HCT116 (cell line): Measurements from ENCODE around the gene CCDC192.

Source experiments
- CBX3 ChIP-seq: IDR thresholded peaks from 2 replicates; pipeline ENCODE4 v1.6.1; 2012; ENCODE audit warnings: low read depth
- CTCF ChIP-seq, 3 experiments: fragments of 200-600 bp in 1 of 3; sonication (generic) in 1 of 3; IDR thresholded peaks in 2 of 3; conservative IDR thresholded peaks in 1 of 3; 2 replicates each; pipeline ENCODE4 v1.5.1; 2012 to 2017; ENCODE audit warnings: low read depth in 2 of 3, low read length in 2 of 3, antibody characterized with exemption in 1 of 3, borderline replicate concordance in 1 of 3, control low read depth in 1 of 3, mild to moderate bottlenecking in 1 of 3, mixed read lengths in 1 of 3, mixed run types in 1 of 3, moderate library complexity in 1 of 3; ENCODE audit not compliant: insufficient read depth in 1 of 3
- MAX ChIP-seq: IDR thresholded peaks from 2 replicates; pipeline ENCODE4 v1.6.1; 2012
- POLR2A ChIP-seq: IDR thresholded peaks from 2 replicates; pipeline ENCODE4 v1.7.0; 2011; ENCODE audit warnings: borderline replicate concordance; ENCODE audit not compliant: insufficient read depth, insufficient read length; ENCODE audit errors: extremely low read depth
- SP1 ChIP-seq: IDR thresholded peaks from 2 replicates; pipeline ENCODE4 v1.6.1; 2012; ENCODE audit warnings: low read depth
- ZNF274 ChIP-seq: fragments of 200-500 bp; sonication (Bioruptor generic); IDR thresholded peaks from 2 replicates; pipeline ENCODE4 v1.6.1; 2014; ENCODE audit warnings: mild to moderate bottlenecking, low read depth, low read length, inconsistent platforms
- TF ChIP-seq, protein P1 (sequence below): IDR thresholded peaks from 2 replicates; pipeline ENCODE4 v1.6.1; 2012; ENCODE audit warnings: low read depth

GRCh38 chr5:127967983-127968592 lies 264.9 kb downstream of the CCDC192 start:
- TF ChIP-seq CTCF (IDR thresholded peaks at IDR 0.05 in 2 of 3, conservative IDR thresholded peaks at IDR 0.05 in 1 of 3; ENCODE audit: borderline replicate concordance in 1 of 3, insufficient read depth in 1 of 3, low read depth in 2 of 3, low read length in 2 of 3) (no peak), SP1 (no peak), CBX3 (no peak), ZNF274 (no peak), MAX (no peak), POLR2A (no peak)
- TF ChIP-seq, protein P1, sequence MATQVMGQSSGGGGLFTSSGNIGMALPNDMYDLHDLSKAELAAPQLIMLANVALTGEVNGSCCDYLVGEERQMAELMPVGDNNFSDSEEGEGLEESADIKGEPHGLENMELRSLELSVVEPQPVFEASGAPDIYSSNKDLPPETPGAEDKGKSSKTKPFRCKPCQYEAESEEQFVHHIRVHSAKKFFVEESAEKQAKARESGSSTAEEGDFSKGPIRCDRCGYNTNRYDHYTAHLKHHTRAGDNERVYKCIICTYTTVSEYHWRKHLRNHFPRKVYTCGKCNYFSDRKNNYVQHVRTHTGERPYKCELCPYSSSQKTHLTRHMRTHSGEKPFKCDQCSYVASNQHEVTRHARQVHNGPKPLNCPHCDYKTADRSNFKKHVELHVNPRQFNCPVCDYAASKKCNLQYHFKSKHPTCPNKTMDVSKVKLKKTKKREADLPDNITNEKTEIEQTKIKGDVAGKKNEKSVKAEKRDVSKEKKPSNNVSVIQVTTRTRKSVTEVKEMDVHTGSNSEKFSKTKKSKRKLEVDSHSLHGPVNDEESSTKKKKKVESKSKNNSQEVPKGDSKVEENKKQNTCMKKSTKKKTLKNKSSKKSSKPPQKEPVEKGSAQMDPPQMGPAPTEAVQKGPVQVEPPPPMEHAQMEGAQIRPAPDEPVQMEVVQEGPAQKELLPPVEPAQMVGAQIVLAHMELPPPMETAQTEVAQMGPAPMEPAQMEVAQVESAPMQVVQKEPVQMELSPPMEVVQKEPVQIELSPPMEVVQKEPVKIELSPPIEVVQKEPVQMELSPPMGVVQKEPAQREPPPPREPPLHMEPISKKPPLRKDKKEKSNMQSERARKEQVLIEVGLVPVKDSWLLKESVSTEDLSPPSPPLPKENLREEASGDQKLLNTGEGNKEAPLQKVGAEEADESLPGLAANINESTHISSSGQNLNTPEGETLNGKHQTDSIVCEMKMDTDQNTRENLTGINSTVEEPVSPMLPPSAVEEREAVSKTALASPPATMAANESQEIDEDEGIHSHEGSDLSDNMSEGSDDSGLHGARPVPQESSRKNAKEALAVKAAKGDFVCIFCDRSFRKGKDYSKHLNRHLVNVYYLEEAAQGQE: no peak
